GM23338 (cell line): ENCODE results near the gene S100PBP. TPM values are rescaled to one million over a fixed set of nuclear protein-coding genes. Genes with fewer than 3 reads are reported as not detected.

Experiments used
- ATAC-seq: fragments of 200-7000 bp; cut with Tn5 transposase; 3 replicates; pipeline ENCODE4 v1.9.1; 2020
- DNase-seq: peaks from one replicate; pipeline ENCODE4 v3.0.0-alpha.2; 2015; ENCODE audit warnings: low spot score
- H2AFZ ChIP-seq: fragments of 200-600 bp; sonication (generic); 2 replicates; pipeline ENCODE4 v1.8.0; 2016; ENCODE audit warnings: antibody characterized with exemption, mild to moderate bottlenecking, moderate library complexity
- H3F3A ChIP-seq: fragments of 200-600 bp; sonication (generic); replicated peaks from 2 replicates; pipeline ENCODE4 v1.8.0; 2017; ENCODE audit warnings: antibody characterized with exemption, mixed run types, low read depth
- H3K27ac ChIP-seq: fragments of 200-600 bp; sonication (generic); 2 replicates; pipeline ENCODE4 v1.6.1; 2016; ENCODE audit warnings: low read depth
- H3K27me3 ChIP-seq: fragments of 200-600 bp; sonication (generic); 2 replicates; pipeline ENCODE4 v1.8.0; 2016; ENCODE audit warnings: mild to moderate bottlenecking, mixed run types, moderate library complexity; ENCODE audit not compliant: insufficient read depth
- H3K36me3 ChIP-seq: fragments of 200-600 bp; sonication (generic); 2 replicates; pipeline ENCODE4 v1.8.0; 2016; ENCODE audit warnings: mild to moderate bottlenecking; ENCODE audit not compliant: insufficient read depth
- H3K4me1 ChIP-seq: fragments of 200-600 bp; sonication (generic); 2 replicates; pipeline ENCODE4 v1.8.0; 2016; ENCODE audit warnings: mild to moderate bottlenecking, moderate library complexity; ENCODE audit not compliant: insufficient read depth
- H3K4me2 ChIP-seq: fragments of 200-600 bp; sonication (generic); 2 replicates; pipeline ENCODE4 v1.7.1; 2017; ENCODE audit warnings: mixed run types
- H3K4me3 ChIP-seq: fragments of 200-600 bp; sonication (generic); 2 replicates; pipeline ENCODE4 v1.6.1; 2016; ENCODE audit warnings: mixed run types
- H3K79me2 ChIP-seq: fragments of 200-600 bp; sonication (generic); replicated peaks from 2 replicates; pipeline ENCODE4 v1.8.0; 2017; ENCODE audit warnings: mild to moderate bottlenecking; ENCODE audit not compliant: insufficient read depth
- H3K9me2 ChIP-seq: fragments of 200-600 bp; sonication (generic); 2 replicates; pipeline ENCODE4 v1.8.0; 2017; ENCODE audit not compliant: insufficient read depth
- H4K20me1 ChIP-seq: fragments of 200-600 bp; sonication (generic); replicated peaks from 2 replicates; pipeline ENCODE4 v1.8.0; 2017; ENCODE audit warnings: mild to moderate bottlenecking; ENCODE audit not compliant: insufficient read depth
- H3K27ac Mint-ChIP-seq: 2 replicates; pipeline ENCODE4 v1.8.0; 2020; ENCODE audit warnings: inconsistent platforms, mild to moderate bottlenecking, moderate library complexity, mixed read lengths
- H3K27me3 Mint-ChIP-seq: 3 replicates; pipeline ENCODE4 v1.8.0; 2022; ENCODE audit warnings: low read depth, mild to moderate bottlenecking, moderate library complexity, mixed read lengths, inconsistent platforms; ENCODE audit not compliant: insufficient read depth, poor library complexity
- H3K36me3 Mint-ChIP-seq: 3 replicates; pipeline ENCODE4 v1.8.0; 2021; ENCODE audit warnings: low read depth, mild to moderate bottlenecking, inconsistent platforms, moderate library complexity, mixed read lengths
- H3K4me1 Mint-ChIP-seq: 3 replicates; pipeline ENCODE4 v1.8.0; 2020; ENCODE audit warnings: mild to moderate bottlenecking, inconsistent platforms, mixed read lengths
- H3K4me3 Mint-ChIP-seq: 3 replicates; pipeline ENCODE4 v1.8.0; 2021; ENCODE audit warnings: moderate library complexity, mild to moderate bottlenecking, inconsistent platforms, mixed read lengths
- H3K9me3 Mint-ChIP-seq: 3 replicates; pipeline ENCODE4 v1.8.0; 2020; ENCODE audit warnings: moderate library complexity, mild to moderate bottlenecking, inconsistent platforms, mixed read lengths
- CREB1 ChIP-seq: fragments of 250-450 bp; sonication (Bioruptor Pico); IDR thresholded peaks from 2 replicates; pipeline ENCODE4 v1.5.0; 2020; ENCODE audit warnings: low read depth, mild to moderate bottlenecking, moderate library complexity
- CTCF ChIP-seq, 2 experiments: fragments of 200-600 bp in 1 of 2; sonication (generic) in 1 of 2; conservative IDR thresholded peaks; 2 replicates each; pipeline versions ENCODE4 v1.5.1 to v1.6.1; 2016 to 2017; ENCODE audit warnings: antibody characterized with exemption in 2 of 2, low read depth in 2 of 2, mild to moderate bottlenecking in 2 of 2, moderate library complexity in 1 of 2
- ETS1 ChIP-seq: IDR thresholded peaks from 2 replicates; pipeline ENCODE4 v1.6.1; 2016; ENCODE audit warnings: antibody characterized with exemption
- EZH2 ChIP-seq: fragments of 200-600 bp; sonication (generic); IDR thresholded peaks from one replicate; pipeline ENCODE4 v1.8.0; 2017; ENCODE audit warnings: antibody characterized with exemption, mild to moderate bottlenecking, low read depth; ENCODE audit not compliant: unreplicated experiment
- EZH2phosphoT487 ChIP-seq: fragments of 200-600 bp; sonication (generic); IDR thresholded peaks from one replicate; pipeline ENCODE4 v1.8.1; 2018; ENCODE audit warnings: antibody characterized with exemption; ENCODE audit not compliant: unreplicated experiment
- NANOG ChIP-seq: IDR thresholded peaks from 2 replicates; pipeline ENCODE4 v1.6.1; 2016; ENCODE audit warnings: antibody characterized with exemption, borderline replicate concordance
- POLR2AphosphoS5 ChIP-seq: IDR thresholded peaks from 2 replicates; pipeline ENCODE4 v1.6.1; 2016; ENCODE audit warnings: antibody characterized with exemption, low read depth
- STAT1 ChIP-seq: IDR thresholded peaks from one replicate; pipeline ENCODE4 v1.6.1; 2016; ENCODE audit warnings: antibody characterized with exemption; ENCODE audit not compliant: unreplicated experiment
- ZNF114 ChIP-seq: fragments of 250-450 bp; sonication (Bioruptor Pico); IDR thresholded peaks from 2 replicates; pipeline ENCODE4 v1.5.0; 2020; ENCODE audit warnings: mild to moderate bottlenecking, moderate library complexity
- ZNF462 ChIP-seq: fragments of 250-450 bp; sonication (Bioruptor Pico); IDR thresholded peaks from 2 replicates; pipeline ENCODE4 v1.5.0; 2020; ENCODE audit warnings: mild to moderate bottlenecking, moderate library complexity
- polyA plus RNA-seq: library from polyadenylated mRNA; unstranded; fragments of >200 nt; fragmentation: Nextera tagmentation; extraction: Ambion mirVana; gene quantifications from 2 replicates; pipeline ENCODE4 v1.2.1, GENCODE V29; 2016
- total RNA-seq: library from RNA; depleted of rRNA; stranded (reverse); fragments of >200 nt; shearing (Covaris generic); gene quantifications from 2 replicates; pipeline ENCODE4 v1.2.3, GENCODE V29; 2014

The S100PBP gene
- total and polyA plus RNA-seq, 2 experiments from 2014 or later: 30.6 to 65.2 TPM

- TF ChIP-seq ETS1: no peak
Measured at GRCh38 chr1:32902535-32902920, 85.1 kb downstream of the S100PBP start (continued).

- ATAC-seq (no peak), DNase-seq (no peak)
- Histone ChIP-seq H3F3A (no peaks in the 10 kb centered on the region), H4K20me1 (no peaks in the 10 kb centered on the region), H2AFZ (no peak overlapping the region), H3K4me2 (no peak overlapping the region), H3K9me2 (no peaks in the 10 kb centered on the region), H3K4me3 (no peak overlapping the region), H3K27me3 (peaks cover 42% of the 10 kb centered on the region), H3K36me3 (no peaks in the 10 kb centered on the region), H3K27ac (no peak overlapping the region), H3K4me1 (peaks cover 12% of the 10 kb centered on the region), H3K79me2 (no peaks in the 10 kb centered on the region)
- Mint-ChIP-seq H3K4me3 (no peak overlapping the region), H3K27ac (no peak overlapping the region), H3K27me3 (peaks cover 34% of the 10 kb centered on the region), H3K36me3 (no peaks in the 10 kb centered on the region), H3K9me3 (no peaks in the 10 kb centered on the region), H3K4me1 (peaks cover 7% of the 10 kb centered on the region; the same call in 2 of the 3 replicates)
- TF ChIP-seq NANOG (no peak), CREB1 (CRISPR knock-in tag) (no peak)
Measured at GRCh38 chr1:32903991-32904785, 86.7 kb downstream of the S100PBP start.

- no peak overlapping the region for H3K4me2 ChIP-seq
- H3K27ac Mint-ChIP-seq: no peak overlapping the region
- peaks cover 12% of the 10 kb centered on the region for H3K4me1 ChIP-seq
- no peaks in the 10 kb centered on the region for H3K9me3 Mint-ChIP-seq
- H3K9me2 ChIP-seq: no peaks in the 10 kb centered on the region
- no peak for DNase-seq
- no peaks in the 10 kb centered on the region for H3K36me3 ChIP-seq
- H3K27me3 Mint-ChIP-seq: peaks cover 28% of the 10 kb centered on the region
- H4K20me1 ChIP-seq: no peaks in the 10 kb centered on the region
- no peak overlapping the region for H3K4me3 ChIP-seq
- H3K36me3 Mint-ChIP-seq: no peaks in the 10 kb centered on the region
- H3K4me1 Mint-ChIP-seq: peaks cover 7% of the 10 kb centered on the region; the same call in 2 of the 3 replicates
- H3K27ac ChIP-seq: no peak overlapping the region
- H3K4me3 Mint-ChIP-seq: no peak overlapping the region
- H3F3A ChIP-seq: no peaks in the 10 kb centered on the region
- no peaks in the 10 kb centered on the region for H3K79me2 ChIP-seq
- H3K27me3 ChIP-seq: peaks cover 36% of the 10 kb centered on the region
- no peak overlapping the region for H2AFZ ChIP-seq
- no peak for ATAC-seq
- TF ChIP-seq ZNF114 (CRISPR knock-in tag) (no peak), EZH2phosphoT487 (no peak), EZH2 (no peak), STAT1 (no peak), CTCF (conservative IDR thresholded peaks at IDR 0.05; ENCODE audit: low read depth in 2 of 2) (no peak), POLR2AphosphoS5 (no peak), NANOG (no peak), ZNF462 (CRISPR knock-in tag) (no peak)
Measured at GRCh38 chr1:32904797-32905196, 87.3 kb downstream of the S100PBP start.
